ENCODE measurements around the gene RNPC3. TPM values are rescaled to one million over a fixed set of nuclear protein-coding genes. Genes with fewer than 3 reads are reported as not detected.

RNPC3 gene, protein sequence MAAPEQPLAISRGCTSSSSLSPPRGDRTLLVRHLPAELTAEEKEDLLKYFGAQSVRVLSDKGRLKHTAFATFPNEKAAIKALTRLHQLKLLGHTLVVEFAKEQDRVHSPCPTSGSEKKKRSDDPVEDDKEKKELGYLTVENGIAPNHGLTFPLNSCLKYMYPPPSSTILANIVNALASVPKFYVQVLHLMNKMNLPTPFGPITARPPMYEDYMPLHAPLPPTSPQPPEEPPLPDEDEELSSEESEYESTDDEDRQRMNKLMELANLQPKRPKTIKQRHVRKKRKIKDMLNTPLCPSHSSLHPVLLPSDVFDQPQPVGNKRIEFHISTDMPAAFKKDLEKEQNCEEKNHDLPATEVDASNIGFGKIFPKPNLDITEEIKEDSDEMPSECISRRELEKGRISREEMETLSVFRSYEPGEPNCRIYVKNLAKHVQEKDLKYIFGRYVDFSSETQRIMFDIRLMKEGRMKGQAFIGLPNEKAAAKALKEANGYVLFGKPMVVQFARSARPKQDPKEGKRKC
- 16.4 to 17.6 TPM (median 17.6 TPM) in 3 replicates for total RNA-seq (2021)
- percentile 93 among the genes with signal in this experiment for Bru-seq, nascent RNA
- long read RNA-seq, experiment 1, transcript RNPC3-201 (15 exons, 1,872 nt), result major isoform, 12 of 59 reads
- long read RNA-seq, experiment 1, partial matches to known transcripts, result 18 of 59 reads
- long read RNA-seq, experiment 1, other reads (novel, unspliced or antisense), result 27 of 59 reads
- long read RNA-seq, experiment 2, partial matches to known transcripts, result 3 of 11 reads
- long read RNA-seq, experiment 2, other reads (novel, unspliced or antisense), result 6 of 11 reads
- long read RNA-seq, experiment 3, transcript RNPC3-201 (15 exons, 1,872 nt), result major isoform, 5 of 19 reads
- long read RNA-seq, experiment 3, partial matches to known transcripts, result 1 of 19 reads
- long read RNA-seq, experiment 3, other reads (novel, unspliced or antisense), result 13 of 19 reads

DNA sequence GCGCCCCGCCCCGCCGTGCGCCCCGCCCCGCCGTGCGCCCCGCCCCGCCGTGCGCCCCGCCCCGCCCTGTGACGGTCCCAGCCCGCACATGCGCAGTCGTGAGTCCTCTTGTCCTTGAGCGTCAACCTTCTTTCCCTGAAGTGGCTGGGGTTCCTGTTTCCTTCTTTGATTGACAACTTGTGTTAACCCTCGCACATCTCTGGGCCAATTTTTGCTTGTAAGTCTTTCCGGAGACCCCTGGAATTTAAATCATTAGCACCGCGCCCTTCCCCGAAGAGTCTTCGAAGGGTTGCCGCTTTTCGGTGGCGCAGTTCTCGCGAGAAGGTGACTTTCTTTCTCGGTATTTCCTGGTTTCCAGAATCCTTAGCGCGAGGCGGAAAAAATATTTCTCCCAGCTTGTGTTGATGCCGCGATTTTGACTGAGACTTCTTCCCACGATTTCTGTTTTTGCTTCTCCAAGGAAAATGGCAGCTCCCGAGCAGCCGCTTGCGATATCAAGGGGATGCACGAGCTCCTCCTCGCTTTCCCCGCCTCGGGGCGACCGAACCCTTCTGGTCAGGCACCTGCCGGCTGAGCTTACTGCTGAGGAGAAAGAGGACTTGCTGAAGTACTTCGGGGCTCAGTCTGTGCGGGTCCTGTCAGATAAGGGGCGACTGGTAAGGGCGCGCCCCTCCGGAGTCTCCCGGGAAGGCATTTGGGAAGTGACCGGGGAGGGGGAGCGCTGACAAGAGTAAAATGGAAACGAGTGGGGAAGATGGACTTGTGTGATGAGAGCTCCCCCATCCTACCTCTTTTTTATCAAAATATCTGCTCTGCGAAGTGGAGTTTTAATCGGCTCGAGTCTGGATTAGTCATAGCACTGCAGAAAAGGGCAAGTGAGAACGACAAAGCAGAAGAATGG is at the start of gene RNPC3:
RNPC3 (plus strand) TSS at position 93 of the 901 bp plus-strand sequence; CDS start at position 465, 372 bp downstream.
- H3K27me3 Mint-ChIP-seq (ENCODE audit: low read depth), result peaks cover 4% of the 10 kb centered on the region; the same call in 1 of the 2 replicates
- peak within 1 kb of the TSS; percentile 100 for H3K4me3 Mint-ChIP-seq
- H3K9me3 Mint-ChIP-seq, result peaks cover 9% of the 10 kb centered on the region
- peaks cover 13% of the 10 kb centered on the region for H3K36me3 Mint-ChIP-seq
- ChIA-PET POLR2A (interaction anchor here (0.6 kb wide), 1 partner anchor 196 kb away, joined by 3 read pairs; no protein-coding TSS in a partner anchor), CTCF (interaction anchor here (1.4 to 1.9 kb wide), 2 partner anchors 11 to 64 kb away, joined by 3 to 6 read pairs; no protein-coding TSS in a partner anchor)
- peaks cover 17% of the 10 kb centered on the region for H3K4me1 Mint-ChIP-seq
- ATAC-seq (peak; percentile 80), DNase-seq (ENCODE audit: low spot score) (peak; percentile 71)
- peak within 1 kb of the TSS; percentile 100 for H3K27ac Mint-ChIP-seq
- TF ChIP-seq, protein P1, sequence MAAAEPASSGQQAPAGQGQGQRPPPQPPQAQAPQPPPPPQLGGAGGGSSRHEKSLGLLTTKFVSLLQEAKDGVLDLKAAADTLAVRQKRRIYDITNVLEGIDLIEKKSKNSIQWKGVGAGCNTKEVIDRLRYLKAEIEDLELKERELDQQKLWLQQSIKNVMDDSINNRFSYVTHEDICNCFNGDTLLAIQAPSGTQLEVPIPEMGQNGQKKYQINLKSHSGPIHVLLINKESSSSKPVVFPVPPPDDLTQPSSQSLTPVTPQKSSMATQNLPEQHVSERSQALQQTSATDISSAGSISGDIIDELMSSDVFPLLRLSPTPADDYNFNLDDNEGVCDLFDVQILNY (CRISPR knock-in tag; IDR thresholded peaks at IDR 0.05), result 0 out of 2 replicates have a peak, but pooled peaks have one; percentile 30
- TF ChIP-seq OVOL2 (CRISPR knock-in tag; IDR thresholded peaks at IDR 0.05; ENCODE audit: borderline replicate concordance) (no peak), FOXK1 (CRISPR knock-in tag; IDR thresholded peaks at IDR 0.05) (peak; percentile 2; the same call in 1 of the 2 replicates), ZNF121 (CRISPR knock-in tag; IDR thresholded peaks at IDR 0.05) (no peak), EMX1 (CRISPR knock-in tag; IDR thresholded peaks at IDR 0.05) (no peak), ZNF317 (CRISPR knock-in tag; IDR thresholded peaks at IDR 0.05; ENCODE audit: borderline replicate concordance, low read depth) (no peak), IRF1 (CRISPR knock-in tag; IDR thresholded peaks at IDR 0.05) (no peak), ZNF423 (CRISPR knock-in tag; IDR thresholded peaks at IDR 0.05) (no peak), KAT7 (CRISPR knock-in tag; IDR thresholded peaks at IDR 0.05; ENCODE audit: borderline replicate concordance) (0 out of 2 replicates have a peak, but pooled peaks have one; percentile 41), PREB (CRISPR knock-in tag; IDR thresholded peaks at IDR 0.05; ENCODE audit: borderline replicate concordance) (no peak), ETV6 (CRISPR knock-in tag; IDR thresholded peaks at IDR 0.05) (0 out of 2 replicates have a peak, but pooled peaks have one; percentile 54), GABPB1 (CRISPR knock-in tag; IDR thresholded peaks at IDR 0.05) (no peak), FOXP4 (CRISPR knock-in tag; IDR thresholded peaks at IDR 0.05) (0 out of 2 replicates have a peak, but pooled peaks have one; percentile 24), TEAD4 (CRISPR knock-in tag; IDR thresholded peaks at IDR 0.05) (no peak), TEAD1 (CRISPR knock-in tag; IDR thresholded peaks at IDR 0.05) (0 out of 2 replicates have a peak, but pooled peaks have one; percentile 18), NR2C2 (CRISPR knock-in tag; IDR thresholded peaks at IDR 0.05) (no peak), ZNF396 (CRISPR knock-in tag; IDR thresholded peaks at IDR 0.05; ENCODE audit: borderline replicate concordance) (no peak), ARID4B (CRISPR knock-in tag; IDR thresholded peaks at IDR 0.05; ENCODE audit: borderline replicate concordance) (no peak), GRHL2 (CRISPR knock-in tag; IDR thresholded peaks at IDR 0.05; ENCODE audit: insufficient replicate concordance, severe bottlenecking) (no peak)
- TF ChIP-seq, protein P2, sequence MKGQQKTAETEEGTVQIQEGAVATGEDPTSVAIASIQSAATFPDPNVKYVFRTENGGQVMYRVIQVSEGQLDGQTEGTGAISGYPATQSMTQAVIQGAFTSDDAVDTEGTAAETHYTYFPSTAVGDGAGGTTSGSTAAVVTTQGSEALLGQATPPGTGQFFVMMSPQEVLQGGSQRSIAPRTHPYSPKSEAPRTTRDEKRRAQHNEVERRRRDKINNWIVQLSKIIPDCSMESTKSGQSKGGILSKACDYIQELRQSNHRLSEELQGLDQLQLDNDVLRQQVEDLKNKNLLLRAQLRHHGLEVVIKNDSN (CRISPR knock-in tag; IDR thresholded peaks at IDR 0.05), result peak; percentile 22; the same call in 1 of the 2 replicates
